ENCODE measurements around the gene NTN5. TPM values are rescaled to one million over a fixed set of nuclear protein-coding genes. Genes with fewer than 3 reads are reported as not detected.
A peak's percentile ranks its signal among the peaks of the same experiment; 100 is the strongest.

The NTN5 gene
- total and polyA plus RNA-seq, 10 of the 15 experiments (the other 5 are each of a cell fraction or from before 2014, with no cell fraction given): 0.07 to 0.22 TPM; not detected in 8

DNA sequence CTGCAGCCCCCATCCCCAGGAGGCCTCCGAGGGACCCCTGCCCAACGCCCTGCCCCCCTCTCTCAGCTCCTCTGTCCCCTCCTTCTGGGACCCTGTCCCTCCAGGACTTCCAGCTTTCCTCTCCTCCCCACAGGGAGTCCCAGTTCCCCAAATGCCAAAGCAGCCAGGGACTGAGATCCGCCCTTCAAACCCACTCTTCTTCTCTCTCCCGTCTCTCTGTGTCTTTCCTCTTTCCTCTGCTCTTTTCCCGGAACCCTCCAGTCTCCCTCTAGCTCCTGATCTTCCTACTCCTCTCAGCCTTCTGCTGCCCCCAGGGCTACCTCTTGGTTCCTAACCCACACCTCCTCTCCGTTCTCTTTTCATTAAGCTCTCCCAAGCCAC, 27.2 kb downstream of the NTN5 start:
- BruUV-seq (replicated peaks): no TSS peak

More for the DNA sequence above, 27.2 kb downstream of the NTN5 start:
- peaks cover 20% of the 10 kb centered on the region for H3K4me1 ChIP-seq (ENCODE audit: control insufficient read depth, insufficient read depth, low read length)
- no peaks in the 10 kb centered on the region for H3K9me3 ChIP-seq (replicated peaks; ENCODE audit: control insufficient read depth, insufficient read depth, low read length)
- peak overlapping the region; percentile 37; the same call in 1 of the 2 replicates for H3K9ac ChIP-seq (ENCODE audit: control insufficient read depth, insufficient read depth, low read length)
- peak overlapping the region; percentile 91; the same call in 1 of the 2 replicates for H3K4me3 ChIP-seq
- H3K27ac ChIP-seq (ENCODE audit: control insufficient read depth, insufficient read depth): peak overlapping the region; percentile 15; the same call in 1 of the 2 replicates
- FAIRE-seq (no peak), DNase-seq (ENCODE audit: low read depth, low spot score) (no peak), ATAC-seq (no peak; the same call in 2 of the 3 replicates)
- in situ Hi-C loops (cut with MboI) (loop anchor here (5.0 to 25.0 kb wide), 2 partner anchors 192 to 1242 kb away; partner anchors contain the start of genes AKT1S1, HSD17B14, IL4I1 and TBC1D17), intact Hi-C loops (cut with micrococcal nuclease; ENCODE audit: unreplicated experiment) (loop anchor here (5.0 kb wide), 1 partner anchor 192 kb away; the partner anchor contains the start of gene HSD17B14)
- H4K20me1 ChIP-seq (ENCODE audit: control insufficient read depth, insufficient read depth): no peaks in the 10 kb centered on the region
- TF ChIP-seq, protein P1, sequence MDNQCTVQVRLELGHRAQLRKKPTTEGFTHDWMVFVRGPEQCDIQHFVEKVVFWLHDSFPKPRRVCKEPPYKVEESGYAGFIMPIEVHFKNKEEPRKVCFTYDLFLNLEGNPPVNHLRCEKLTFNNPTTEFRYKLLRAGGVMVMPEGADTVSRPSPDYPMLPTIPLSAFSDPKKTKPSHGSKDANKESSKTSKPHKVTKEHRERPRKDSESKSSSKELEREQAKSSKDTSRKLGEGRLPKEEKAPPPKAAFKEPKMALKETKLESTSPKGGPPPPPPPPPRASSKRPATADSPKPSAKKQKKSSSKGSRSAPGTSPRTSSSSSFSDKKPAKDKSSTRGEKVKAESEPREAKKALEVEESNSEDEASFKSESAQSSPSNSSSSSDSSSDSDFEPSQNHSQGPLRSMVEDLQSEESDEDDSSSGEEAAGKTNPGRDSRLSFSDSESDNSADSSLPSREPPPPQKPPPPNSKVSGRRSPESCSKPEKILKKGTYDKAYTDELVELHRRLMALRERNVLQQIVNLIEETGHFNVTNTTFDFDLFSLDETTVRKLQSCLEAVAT (IDR thresholded peaks at IDR 0.05): 0 out of 2 replicates have a peak, but pooled peaks have one; percentile 8
- TF ChIP-seq SPI1 (IDR thresholded peaks at IDR 0.05; ENCODE audit: borderline replicate concordance, insufficient read depth, low read depth, low read length) (0 out of 2 replicates have a peak, but pooled peaks have one; percentile 13), LARP7 (IDR thresholded peaks at IDR 0.05) (0 out of 2 replicates have a peak, but pooled peaks have one; percentile 40), CEBPB (IDR thresholded peaks at IDR 0.05; ENCODE audit: borderline replicate concordance in 1 of 2, low read depth in 2 of 2, low read length in 2 of 2) (no peak)
- TF ChIP-seq, protein P2, sequence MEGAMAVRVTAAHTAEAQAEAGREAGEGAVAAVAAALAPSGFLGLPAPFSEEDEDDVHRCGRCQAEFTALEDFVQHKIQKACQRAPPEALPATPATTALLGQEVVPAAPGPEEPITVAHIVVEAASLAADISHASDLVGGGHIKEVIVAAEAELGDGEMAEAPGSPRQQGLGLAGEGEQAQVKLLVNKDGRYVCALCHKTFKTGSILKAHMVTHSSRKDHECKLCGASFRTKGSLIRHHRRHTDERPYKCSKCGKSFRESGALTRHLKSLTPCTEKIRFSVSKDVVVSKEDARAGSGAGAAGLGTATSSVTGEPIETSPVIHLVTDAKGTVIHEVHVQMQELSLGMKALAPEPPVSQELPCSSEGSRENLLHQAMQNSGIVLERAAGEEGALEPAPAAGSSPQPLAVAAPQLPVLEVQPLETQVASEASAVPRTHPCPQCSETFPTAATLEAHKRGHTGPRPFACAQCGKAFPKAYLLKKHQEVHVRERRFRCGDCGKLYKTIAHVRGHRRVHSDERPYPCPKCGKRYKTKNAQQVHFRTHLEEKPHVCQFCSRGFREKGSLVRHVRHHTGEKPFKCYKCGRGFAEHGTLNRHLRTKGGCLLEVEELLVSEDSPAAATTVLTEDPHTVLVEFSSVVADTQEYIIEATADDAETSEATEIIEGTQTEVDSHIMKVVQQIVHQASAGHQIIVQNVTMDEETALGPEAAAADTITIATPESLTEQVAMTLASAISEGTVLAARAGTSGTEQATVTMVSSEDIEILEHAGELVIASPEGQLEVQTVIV (IDR thresholded peaks at IDR 0.05; ENCODE audit: borderline replicate concordance, partially characterized antibody): peak; percentile 14
- H3K27me3 ChIP-seq (replicated peaks in 1 of 2; ENCODE audit: control insufficient read depth in 2 of 2, insufficient read depth in 2 of 2, low read length in 1 of 2): no peaks in the 10 kb centered on the region
- CTCF ChIA-PET: interaction anchor here (0.6 to 3.6 kb wide), 27 partner anchors 8 to 354 kb away, joined by 3 to 31 read pairs (median 4); partner anchors contain the start of genes GYS1, HSD17B14, RPL18 and RUVBL2
- H3K36me3 ChIP-seq (ENCODE audit: control insufficient read depth in 2 of 2, insufficient read depth in 2 of 2, low read length in 1 of 2): no peaks in the 10 kb centered on the region
- RAD21 ChIA-PET (ENCODE audit: unreplicated experiment): interaction anchor here (0.6 to 2.1 kb wide), 26 partner anchors 12 to 487 kb away, joined by 3 to 18 read pairs (median 4); partner anchors contain the start of genes GYS1, HSD17B14, RPL18 and RUVBL2
- H3K79me2 ChIP-seq (ENCODE audit: control insufficient read depth, insufficient read depth, low read length): no peaks in the 10 kb centered on the region
- 0% methylated on average over 6 of the region's 6 CpGs for WGBS (ENCODE audit: insufficient coverage, insufficient replicate concordance, low lambda C conversion rate, missing lambda C conversion rate)
- peak overlapping the region; percentile 88 for H2AFZ ChIP-seq (ENCODE audit: control insufficient read depth, low read depth, low read length)
- H3K4me2 ChIP-seq (ENCODE audit: control insufficient read depth, insufficient read depth): peak overlapping the region; percentile 97
- SMC1A ChIA-PET (ENCODE audit: uncharacterized antibody, unreplicated experiment): interaction anchor here (0.7 to 2.4 kb wide), 15 partner anchors 8 to 348 kb away, joined by 3 to 13 read pairs (median 4); partner anchors contain the start of genes DBP, GYS1 and RUVBL2
- POLR2A ChIA-PET: interaction anchor here (0.6 to 2.0 kb wide), 11 partner anchors 9 to 325 kb away, joined by 3 to 15 read pairs (median 4); partner anchors contain the start of genes PPP1R15A, RPL18 and SPHK2

Data from GM12878 (cell line).